Caco-2 (cell line): ENCODE results near the gene EXOC3. TPM values are rescaled to one million over a fixed set of nuclear protein-coding genes. Genes with fewer than 3 reads are reported as not detected.

Source experiments
- BruUV-seq: library from RNA; stranded (reverse); fragments of 400-500 nt; replicated peaks from 2 replicates; lab custom pipeline; 2021; lab: Mats Ljungman, UMichigan
- CTCF ChIA-PET: fragments of 300-600 bp; sonication (Branson Sonifier 250); formaldehyde crosslinking; loops from one replicate; lab custom pipeline; 2022; ENCODE audit warnings: antibody characterized with exemption; lab: Charles Lee
- POLR2A ChIA-PET: fragments of 300-600 bp; sonication (Branson Sonifier 250); formaldehyde crosslinking; loops from one replicate; lab custom pipeline; 2022; ENCODE audit warnings: antibody characterized with exemption; lab: Charles Lee
- DNase-seq, 2 experiments: peaks; one replicate each; pipeline versions ENCODE4 v3.0.0 to v3.0.0-alpha.2; 2020 to 2022
- H3K27me3 ChIP-seq: replicated peaks from 2 replicates; pipeline ENCODE4 v1.6.0; 2011; ENCODE audit warnings: low read length; ENCODE audit not compliant: control insufficient read depth, insufficient read depth
- H3K36me3 ChIP-seq: 2 replicates; pipeline ENCODE4 v1.5.1; 2011; ENCODE audit warnings: low read length; ENCODE audit not compliant: control insufficient read depth, insufficient read depth
- H3K4me1 ChIP-seq: fragments of 250-450 bp; sonication (Bioruptor Pico); 2 replicates; pipeline ENCODE4 v1.5.1; 2020; ENCODE audit warnings: mild to moderate bottlenecking
- H3K4me3 ChIP-seq: 2 replicates; pipeline ENCODE4 v1.5.1; 2011; ENCODE audit warnings: low read depth, mild to moderate bottlenecking, control low read depth, low read length
- H3K9me3 ChIP-seq: fragments of 250-450 bp; sonication (Bioruptor Pico); 2 replicates; pipeline ENCODE4 v1.5.1; 2020; ENCODE audit warnings: mild to moderate bottlenecking, moderate library complexity
- H3K27ac Mint-ChIP-seq: one replicate; pipeline ENCODE4 v1.8.0; 2022; ENCODE audit warnings: mixed read lengths; ENCODE audit not compliant: unreplicated experiment
- H3K27me3 Mint-ChIP-seq: one replicate; pipeline ENCODE4 v1.8.0; 2022; ENCODE audit warnings: mixed read lengths; ENCODE audit not compliant: insufficient read depth, unreplicated experiment
- H3K36me3 Mint-ChIP-seq: one replicate; pipeline ENCODE4 v1.8.0; 2022; ENCODE audit warnings: mild to moderate bottlenecking, mixed read lengths; ENCODE audit not compliant: insufficient read depth, unreplicated experiment
- H3K4me1 Mint-ChIP-seq: one replicate; pipeline ENCODE4 v1.8.0; 2022; ENCODE audit warnings: low read depth, mixed read lengths; ENCODE audit not compliant: unreplicated experiment
- H3K4me3 Mint-ChIP-seq: one replicate; pipeline ENCODE4 v1.8.0; 2022; ENCODE audit warnings: mild to moderate bottlenecking, moderate library complexity, mixed read lengths; ENCODE audit not compliant: unreplicated experiment
- H3K9me3 Mint-ChIP-seq: one replicate; pipeline ENCODE4 v1.8.0; 2022; ENCODE audit warnings: mixed read lengths; ENCODE audit not compliant: unreplicated experiment
- intact Hi-C: fragments of 100-400 bp; cut with micrococcal nuclease; formaldehyde crosslinking; loops from one replicate; pipeline ENCODE4 v1.10.0; 2022; ENCODE audit not compliant: unreplicated experiment
- total RNA-seq: library from RNA; stranded (reverse); gene quantifications from 2 replicates; pipeline ENCODE4 v1.2.3, GENCODE V29; 2022
- TF ChIP-seq, protein P1 (sequence below), 2 experiments: fragments of 200-600 bp in 1 of 2; IDR thresholded peaks; 1 replicate in 1 of 2; 2 replicates in 1 of 2; pipeline versions ENCODE4 v1.5.1 to v1.8.0; 2011 to 2022; ENCODE audit warnings: antibody characterized with exemption in 1 of 2, control low read depth in 1 of 2, inconsistent platforms in 1 of 2, low read depth in 1 of 2, low read length in 1 of 2, mild to moderate bottlenecking in 1 of 2, moderate library complexity in 1 of 2; ENCODE audit not compliant: insufficient read depth in 1 of 2, severe bottlenecking in 1 of 2, unreplicated experiment in 1 of 2

The EXOC3 gene
- total RNA-seq, 1 experiment from 2014 or later = 44.5 TPM

- Mint-ChIP-seq H3K27ac (no peak overlapping the region), H3K4me1 (peaks cover 6% of the 10 kb centered on the region), H3K27me3 (no peaks in the 10 kb centered on the region), H3K36me3 (no peaks in the 10 kb centered on the region), H3K9me3 (no peaks in the 10 kb centered on the region), H3K4me3 (no peak overlapping the region)
- H3K4me3 ChIP-seq = no peak overlapping the region
- CTCF ChIA-PET = no interaction called here
- H3K27me3 ChIP-seq = no peaks in the 10 kb centered on the region
- no peaks in the 10 kb centered on the region for H3K4me1 ChIP-seq
- TF ChIP-seq, protein P1, sequence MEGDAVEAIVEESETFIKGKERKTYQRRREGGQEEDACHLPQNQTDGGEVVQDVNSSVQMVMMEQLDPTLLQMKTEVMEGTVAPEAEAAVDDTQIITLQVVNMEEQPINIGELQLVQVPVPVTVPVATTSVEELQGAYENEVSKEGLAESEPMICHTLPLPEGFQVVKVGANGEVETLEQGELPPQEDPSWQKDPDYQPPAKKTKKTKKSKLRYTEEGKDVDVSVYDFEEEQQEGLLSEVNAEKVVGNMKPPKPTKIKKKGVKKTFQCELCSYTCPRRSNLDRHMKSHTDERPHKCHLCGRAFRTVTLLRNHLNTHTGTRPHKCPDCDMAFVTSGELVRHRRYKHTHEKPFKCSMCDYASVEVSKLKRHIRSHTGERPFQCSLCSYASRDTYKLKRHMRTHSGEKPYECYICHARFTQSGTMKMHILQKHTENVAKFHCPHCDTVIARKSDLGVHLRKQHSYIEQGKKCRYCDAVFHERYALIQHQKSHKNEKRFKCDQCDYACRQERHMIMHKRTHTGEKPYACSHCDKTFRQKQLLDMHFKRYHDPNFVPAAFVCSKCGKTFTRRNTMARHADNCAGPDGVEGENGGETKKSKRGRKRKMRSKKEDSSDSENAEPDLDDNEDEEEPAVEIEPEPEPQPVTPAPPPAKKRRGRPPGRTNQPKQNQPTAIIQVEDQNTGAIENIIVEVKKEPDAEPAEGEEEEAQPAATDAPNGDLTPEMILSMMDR (IDR thresholded peaks at IDR 0.05; ENCODE audit: insufficient read depth in 1 of 2, low read depth in 1 of 2, low read length in 1 of 2, severe bottlenecking in 1 of 2, unreplicated experiment in 1 of 2) = no peak
- intact Hi-C loops = no loop called here
- POLR2A ChIA-PET = no interaction called here
- H3K36me3 ChIP-seq = no peaks in the 10 kb centered on the region
- H3K9me3 ChIP-seq = no peaks in the 10 kb centered on the region
- DNase-seq = no peak
- no TSS peak for BruUV-seq
These were observed 51.8 kb downstream of the EXOC3 start for GRCh38 chr5:494667-495255.

GRCh38 chr5:496028-496427 lies 53.1 kb downstream of the EXOC3 start:
- Mint-ChIP-seq H3K4me3 (no peak overlapping the region), H3K4me1 (peaks cover 6% of the 10 kb centered on the region), H3K36me3 (no peaks in the 10 kb centered on the region), H3K9me3 (no peaks in the 10 kb centered on the region), H3K27me3 (no peaks in the 10 kb centered on the region), H3K27ac (no peak overlapping the region)
- BruUV-seq = no TSS peak
- Histone ChIP-seq H3K36me3 (no peaks in the 10 kb centered on the region), H3K27me3 (no peaks in the 10 kb centered on the region), H3K4me1 (no peaks in the 10 kb centered on the region), H3K4me3 (no peak overlapping the region), H3K9me3 (no peaks in the 10 kb centered on the region)
- DNase-seq = no peak
- TF ChIP-seq, protein P1 (IDR thresholded peaks at IDR 0.05; ENCODE audit: insufficient read depth in 1 of 2, low read depth in 1 of 2, low read length in 1 of 2, severe bottlenecking in 1 of 2, unreplicated experiment in 1 of 2) = no peak
- intact Hi-C loops = no loop called here
- POLR2A ChIA-PET = no interaction called here
- CTCF ChIA-PET = no interaction called here

GRCh38 chr5:497090-497700 lies 54.2 kb downstream of the EXOC3 start:
- Histone ChIP-seq H3K4me1 (no peaks in the 10 kb centered on the region), H3K9me3 (no peaks in the 10 kb centered on the region), H3K4me3 (no peak overlapping the region), H3K36me3 (no peaks in the 10 kb centered on the region), H3K27me3 (no peaks in the 10 kb centered on the region)
- peaks cover 6% of the 10 kb centered on the region for H3K4me1 Mint-ChIP-seq
- no peaks in the 10 kb centered on the region for H3K9me3 Mint-ChIP-seq
- no TSS peak for BruUV-seq
- no peaks in the 10 kb centered on the region for H3K36me3 Mint-ChIP-seq
- ChIA-PET POLR2A (no interaction called here), CTCF (no interaction called here)
- DNase-seq = no peak
- H3K4me3 Mint-ChIP-seq = no peak overlapping the region
- H3K27ac Mint-ChIP-seq = no peak overlapping the region
- no peaks in the 10 kb centered on the region for H3K27me3 Mint-ChIP-seq
- TF ChIP-seq, protein P1 (IDR thresholded peaks at IDR 0.05; ENCODE audit: insufficient read depth in 1 of 2, low read depth in 1 of 2, low read length in 1 of 2, severe bottlenecking in 1 of 2, unreplicated experiment in 1 of 2) = no peak
- intact Hi-C loops = no loop called here
